T follicular helper cell (primary cell): ENCODE measurements around the gene GNB3.

ENCODE experiments used
- DNase-seq: peaks from one replicate; pipeline ENCODE4 v3.0.0-alpha.2; 2020; ENCODE audit warnings: low read depth
- total RNA-seq, 2 experiments: gene quantifications; one replicate each; lab custom pipeline; 2026; lab: John Stamatoyannopoulos, UW

GNB3 gene
- total RNA-seq = 0.13 to 0.90 reads per million in 2 experiments

DNA sequence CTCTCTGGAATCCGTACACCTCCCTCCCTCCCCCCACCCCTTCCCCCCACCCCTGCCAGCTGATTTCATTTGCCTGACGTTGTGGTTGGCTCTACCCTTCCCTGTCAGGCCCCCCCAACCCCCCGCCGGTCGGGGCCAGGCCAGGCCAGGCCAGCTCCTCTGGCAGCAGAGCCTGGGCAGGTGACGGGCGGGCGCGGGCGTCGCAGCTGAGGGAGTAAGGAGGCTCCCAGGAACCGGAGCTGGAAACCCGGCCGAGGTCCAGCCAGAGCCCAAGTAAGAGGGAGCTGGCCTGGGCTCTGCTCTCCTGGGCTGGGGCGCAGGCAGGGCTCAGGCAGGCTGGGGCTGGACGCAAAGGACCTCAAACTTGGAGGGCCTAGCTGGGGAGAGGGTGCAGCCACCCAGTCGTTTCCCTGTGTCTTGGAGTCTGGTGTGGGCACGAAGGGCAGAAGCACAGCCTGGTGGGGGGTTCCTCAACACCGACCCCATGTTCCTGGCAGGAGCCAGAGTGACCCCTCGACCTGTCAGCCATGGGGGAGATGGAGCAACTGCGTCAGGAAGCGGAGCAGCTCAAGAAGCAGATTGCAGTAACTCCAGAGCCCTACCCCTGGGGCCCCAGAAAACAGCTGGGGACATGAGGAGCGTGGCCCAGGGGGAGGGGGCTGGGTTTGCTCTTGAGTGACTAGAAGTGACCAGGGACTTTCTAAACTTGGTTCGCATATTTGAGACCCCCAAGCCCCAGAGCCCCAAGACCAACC, at the start of gene GNB3:
Gene GNB3 (plus strand): TSS at position 165 of the 755 bp plus-strand sequence. CDS start 363 bp downstream, at position 528.
- DNase-seq = no peak

DNA sequence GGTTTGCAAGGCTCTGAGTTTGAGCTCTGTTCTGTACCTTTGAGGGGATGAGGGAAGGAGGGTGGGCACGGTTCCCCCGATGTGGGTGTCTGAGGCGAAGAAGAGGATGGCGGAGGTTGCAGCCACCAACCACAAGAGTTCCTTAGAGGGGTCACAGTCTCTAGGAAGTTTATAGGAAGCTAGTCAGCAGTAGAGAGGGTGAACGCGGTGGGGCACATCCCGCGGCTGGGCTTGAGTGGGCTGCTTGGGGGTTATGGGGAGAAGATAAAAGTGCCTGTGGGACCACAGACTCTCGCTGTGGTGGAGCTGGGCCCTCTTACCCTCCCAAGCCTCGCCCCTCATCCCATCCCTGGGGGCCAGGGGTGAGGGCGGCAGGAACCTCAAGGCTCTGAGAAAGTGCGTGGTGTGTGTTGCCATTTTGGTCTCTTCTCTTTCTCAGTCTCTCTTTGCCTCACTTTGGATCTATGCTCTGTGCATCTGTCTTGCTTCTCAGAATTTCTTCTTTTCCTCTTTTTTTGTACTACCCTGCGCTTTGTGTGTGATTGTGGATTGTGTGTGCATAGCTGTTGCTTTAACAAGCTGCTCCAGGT, 48.7 kb upstream of the GNB3 start:
- no peak for DNase-seq

DNA sequence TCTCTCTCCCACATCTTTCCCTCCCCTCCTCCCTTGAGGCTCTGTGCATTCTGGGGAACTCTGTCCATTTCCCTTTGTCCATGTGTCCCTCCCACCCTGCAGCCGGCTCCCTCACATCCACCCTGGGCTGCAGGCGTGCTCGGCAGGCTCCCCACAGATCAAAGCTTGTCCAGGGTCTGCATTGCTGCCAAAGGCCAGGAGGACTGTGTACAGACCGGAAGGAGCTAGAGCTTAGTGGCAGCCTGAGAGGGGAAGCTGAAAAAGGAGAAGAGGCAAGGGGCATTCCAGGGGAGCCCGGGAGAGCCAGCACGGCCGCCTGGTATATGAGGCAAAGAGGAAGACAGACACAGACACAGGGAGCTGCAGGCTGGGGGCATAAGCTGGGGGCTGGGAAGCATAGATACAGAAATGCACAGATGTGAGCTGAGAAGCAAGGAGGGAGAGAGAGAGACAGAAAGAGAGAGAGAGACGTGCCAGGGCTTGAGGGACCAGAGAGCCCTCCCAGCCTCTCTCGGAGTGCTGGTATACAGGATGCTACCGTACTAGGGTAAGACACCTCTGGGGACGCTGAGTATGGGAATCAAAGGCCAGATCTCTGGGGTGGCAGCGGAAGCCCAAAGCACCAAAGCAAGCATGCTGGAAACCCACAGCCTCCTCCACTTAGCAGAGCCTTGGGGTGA, 48.1 kb upstream of the GNB3 start:
- DNase-seq = peak; percentile 39

DNA sequence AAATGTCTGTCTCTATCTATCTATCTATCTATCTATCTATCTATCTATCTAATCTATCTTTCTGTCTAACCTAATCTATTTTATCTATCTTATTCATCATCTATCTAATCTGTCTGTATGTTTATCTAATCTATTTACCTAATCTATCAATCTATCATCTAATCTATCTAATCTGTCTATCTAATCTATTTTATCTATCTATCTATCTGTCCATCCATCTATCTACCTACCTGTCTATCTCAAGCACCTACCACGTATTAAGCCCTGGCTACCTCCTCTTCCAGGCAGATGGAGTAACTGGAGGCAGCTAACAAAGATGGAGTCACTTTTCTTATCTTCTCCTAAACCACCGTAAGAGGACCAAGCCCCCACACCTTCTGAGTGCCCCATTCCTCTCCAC, 45.6 kb upstream of the GNB3 start:
- DNase-seq = no peak

DNA sequence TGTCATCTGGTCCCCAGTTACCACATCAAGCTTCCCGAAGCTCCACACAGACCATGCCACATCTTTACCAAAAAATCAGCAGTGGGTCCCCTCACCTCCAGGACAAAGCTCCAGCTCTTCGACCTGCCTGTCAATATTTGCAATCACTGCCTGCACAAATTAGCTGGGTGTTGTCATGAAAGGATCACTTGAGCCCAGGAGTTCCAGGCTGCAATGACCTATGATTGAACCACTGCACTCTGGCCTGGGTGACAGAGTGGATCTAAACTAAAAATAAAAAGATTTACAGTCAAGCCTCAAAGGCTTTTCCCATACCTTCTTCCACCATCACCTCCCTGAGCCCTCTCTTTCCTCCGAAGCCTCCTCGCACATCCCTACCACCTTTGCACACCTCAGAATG, 44.1 kb upstream of the GNB3 start:
- no peak for DNase-seq

DNA sequence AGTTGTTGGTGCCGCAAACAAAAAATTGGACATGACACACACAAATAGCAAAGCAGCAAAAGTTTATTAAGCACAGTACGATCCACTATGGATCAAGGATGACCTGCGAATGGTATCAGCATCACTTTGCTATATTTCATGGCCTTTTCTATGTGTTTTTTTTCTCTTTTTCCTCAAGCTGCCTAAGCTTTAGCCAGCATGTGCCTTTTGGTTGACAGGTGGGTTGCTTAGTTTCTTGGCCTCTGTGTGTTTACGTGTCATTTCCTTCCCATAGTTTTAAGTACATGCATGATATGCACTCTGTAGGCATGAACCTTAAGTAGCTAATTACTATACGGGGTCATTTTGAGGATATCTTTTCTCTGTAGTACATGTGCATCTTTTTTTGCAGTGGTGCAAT, 41.6 kb upstream of the GNB3 start:
- DNase-seq = no peak

DNA sequence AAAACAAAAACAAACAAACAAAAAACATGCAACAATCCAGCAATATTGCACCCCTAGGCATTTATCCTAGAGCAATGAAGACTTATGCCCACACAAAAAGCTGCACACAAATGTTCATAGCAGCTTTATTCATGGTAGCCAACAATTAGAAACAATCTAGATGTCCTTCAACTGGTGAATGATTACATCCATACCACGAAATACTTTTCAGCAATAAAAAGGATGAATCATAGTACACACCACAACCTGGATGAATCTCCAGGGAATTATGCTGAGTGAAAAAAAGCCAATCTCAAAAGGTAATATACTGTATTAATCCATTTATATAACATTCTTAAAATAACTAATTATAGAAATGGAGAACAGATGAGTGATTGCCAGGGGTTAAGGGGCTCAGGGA, 33.6 kb upstream of the GNB3 start:
- DNase-seq = no peak

DNA sequence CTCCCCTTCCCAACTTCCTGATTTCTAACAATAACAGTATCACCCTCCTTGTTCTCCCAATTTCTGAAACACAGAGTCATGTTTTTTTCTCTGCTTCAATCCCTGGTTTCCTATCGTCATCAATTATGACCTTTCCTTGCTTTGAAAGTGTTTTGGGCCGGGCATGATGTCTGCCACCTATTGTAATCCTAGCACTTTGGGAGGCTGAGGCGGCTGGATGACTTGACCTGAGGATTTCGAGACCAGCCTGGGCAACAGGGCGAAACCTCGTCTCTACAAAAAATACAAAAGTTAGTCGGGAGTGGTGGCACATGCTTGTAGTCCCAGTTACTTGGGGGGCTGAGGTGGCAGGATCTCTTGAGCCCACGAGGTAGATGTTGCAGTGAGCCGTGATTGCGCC, 31.7 kb upstream of the GNB3 start:
- DNase-seq = no peak

DNA sequence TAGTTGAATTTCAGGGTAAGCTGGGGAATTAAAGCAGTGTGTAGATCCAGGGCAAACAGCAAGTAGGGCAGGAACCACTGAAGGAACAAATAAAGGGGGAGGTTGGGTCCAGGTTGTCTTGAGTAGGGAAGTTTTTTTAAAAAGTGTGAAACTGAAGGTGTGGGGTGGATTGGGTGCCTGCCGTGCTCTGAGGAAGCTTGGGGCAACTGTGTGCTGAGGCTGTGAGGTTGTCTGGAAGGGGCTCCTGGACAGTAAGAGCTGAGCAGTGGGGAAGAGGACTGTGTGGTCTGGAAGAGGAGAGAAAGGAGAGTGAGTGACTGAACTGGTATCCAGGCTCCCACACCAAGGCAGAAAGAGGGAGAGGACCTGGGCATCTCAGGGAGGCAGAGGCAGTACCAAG, 30.0 kb upstream of the GNB3 start:
- DNase-seq = no peak

DNA sequence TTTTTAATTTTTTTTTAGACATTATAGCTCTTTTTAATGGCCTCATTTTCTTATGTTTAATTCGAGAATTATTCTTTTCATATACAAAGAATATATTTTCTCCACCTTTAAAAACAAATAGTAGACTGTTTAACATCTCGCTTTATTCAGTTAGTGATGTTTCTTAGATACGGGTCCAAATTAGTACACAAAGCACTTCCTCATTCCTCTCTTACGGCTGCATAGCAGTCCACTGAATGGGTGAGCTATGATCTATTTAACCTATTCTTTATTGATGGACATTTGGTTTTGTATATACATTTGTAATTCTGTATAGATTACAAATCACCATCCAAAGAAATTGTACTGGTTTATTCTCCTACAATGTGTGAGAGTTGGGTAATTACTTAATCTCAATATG, 27.4 kb upstream of the GNB3 start:
- no peak for DNase-seq

DNA sequence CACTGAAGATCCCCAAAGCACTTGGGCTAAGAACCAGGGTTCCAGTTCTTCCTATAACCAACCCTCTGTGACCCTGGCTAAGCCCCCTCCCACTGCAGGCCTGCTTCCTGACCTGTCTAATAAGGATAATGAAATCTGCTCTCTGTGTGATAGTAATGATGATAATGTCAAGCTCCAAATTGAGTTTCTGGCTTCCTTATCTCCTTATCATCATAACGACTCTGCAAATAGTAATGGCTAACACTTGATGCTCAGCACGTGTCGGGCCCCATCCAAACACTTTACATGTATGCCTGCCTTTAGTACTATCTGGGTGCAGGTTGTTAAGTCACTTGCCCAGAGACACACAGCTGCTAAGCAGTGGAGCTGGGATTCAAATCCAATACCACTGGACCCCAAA, 24.1 kb upstream of the GNB3 start:
- DNase-seq = no peak

DNA sequence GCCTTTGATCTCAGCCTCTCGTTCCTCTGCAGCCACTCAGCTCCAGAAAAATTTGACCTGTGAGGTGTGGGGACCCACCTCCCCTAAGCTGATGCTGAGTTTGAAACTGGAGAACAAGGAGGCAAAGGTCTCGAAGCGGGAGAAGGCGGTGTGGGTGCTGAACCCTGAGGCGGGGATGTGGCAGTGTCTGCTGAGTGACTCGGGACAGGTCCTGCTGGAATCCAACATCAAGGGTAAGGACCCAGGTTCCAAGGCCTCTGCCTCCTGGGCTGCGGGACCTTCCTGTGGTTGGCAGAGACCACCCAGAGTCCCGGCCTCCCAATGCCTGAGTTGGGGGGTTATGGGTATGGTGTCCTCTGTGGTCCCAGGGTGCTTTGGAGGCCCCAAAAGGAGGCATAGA, 23.6 kb upstream of the GNB3 start:
- no peak for DNase-seq

DNA sequence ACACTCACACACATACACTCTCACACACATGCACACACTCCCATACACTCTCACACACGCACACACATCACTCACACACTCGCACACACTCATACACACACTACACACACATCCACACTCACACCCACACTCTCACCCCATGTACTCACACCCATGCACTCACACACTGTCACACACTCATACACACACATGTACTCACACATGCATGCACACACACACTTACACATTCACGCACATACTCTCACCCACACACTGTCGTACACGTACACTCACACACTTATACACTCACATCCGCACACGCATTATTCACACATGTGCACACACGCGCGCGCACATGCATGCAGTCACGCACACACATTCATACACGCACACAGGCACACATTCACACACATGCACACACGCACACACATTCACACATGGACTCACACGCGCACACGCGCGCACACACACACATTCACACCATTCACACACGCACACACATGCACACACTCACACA, 23.0 kb upstream of the GNB3 start:
- no peak for DNase-seq

DNA sequence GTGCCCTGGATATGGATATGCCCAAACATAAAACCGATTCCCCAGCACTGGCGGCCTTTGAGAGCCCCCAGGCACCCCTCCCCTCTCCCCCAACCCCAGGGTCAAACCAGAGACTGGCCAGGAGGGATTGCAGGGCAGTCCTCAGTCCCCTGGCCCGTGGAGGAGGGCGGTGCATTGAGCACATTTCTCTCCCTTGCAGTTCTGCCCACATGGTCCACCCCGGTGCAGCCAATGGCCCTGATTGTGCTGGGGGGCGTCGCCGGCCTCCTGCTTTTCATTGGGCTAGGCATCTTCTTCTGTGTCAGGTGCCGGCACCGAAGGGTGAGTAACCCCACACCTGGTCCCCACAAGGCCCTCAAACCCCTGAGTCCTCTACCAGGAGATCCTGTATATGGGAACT, 22.5 kb upstream of the GNB3 start:
- no peak for DNase-seq

DNA sequence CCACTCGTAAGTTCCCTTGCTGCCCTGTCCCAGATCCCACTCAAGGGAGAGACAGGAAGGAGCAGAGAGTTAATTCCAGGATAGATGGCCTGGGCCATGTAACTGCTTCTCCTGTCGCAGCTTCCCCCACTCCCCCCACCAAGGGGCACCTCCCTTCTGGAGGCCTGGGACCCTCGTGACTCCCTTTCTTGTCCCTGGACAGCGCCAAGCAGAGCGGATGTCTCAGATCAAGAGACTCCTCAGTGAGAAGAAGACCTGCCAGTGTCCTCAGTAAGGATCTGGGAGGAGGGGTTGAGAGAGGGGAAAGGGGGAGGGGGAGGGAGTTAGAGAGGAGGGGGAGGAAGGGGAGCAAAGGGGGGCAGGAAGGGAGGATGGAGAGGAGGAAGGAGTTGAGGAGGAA, 22.1 kb upstream of the GNB3 start:
- no peak for DNase-seq

DNA sequence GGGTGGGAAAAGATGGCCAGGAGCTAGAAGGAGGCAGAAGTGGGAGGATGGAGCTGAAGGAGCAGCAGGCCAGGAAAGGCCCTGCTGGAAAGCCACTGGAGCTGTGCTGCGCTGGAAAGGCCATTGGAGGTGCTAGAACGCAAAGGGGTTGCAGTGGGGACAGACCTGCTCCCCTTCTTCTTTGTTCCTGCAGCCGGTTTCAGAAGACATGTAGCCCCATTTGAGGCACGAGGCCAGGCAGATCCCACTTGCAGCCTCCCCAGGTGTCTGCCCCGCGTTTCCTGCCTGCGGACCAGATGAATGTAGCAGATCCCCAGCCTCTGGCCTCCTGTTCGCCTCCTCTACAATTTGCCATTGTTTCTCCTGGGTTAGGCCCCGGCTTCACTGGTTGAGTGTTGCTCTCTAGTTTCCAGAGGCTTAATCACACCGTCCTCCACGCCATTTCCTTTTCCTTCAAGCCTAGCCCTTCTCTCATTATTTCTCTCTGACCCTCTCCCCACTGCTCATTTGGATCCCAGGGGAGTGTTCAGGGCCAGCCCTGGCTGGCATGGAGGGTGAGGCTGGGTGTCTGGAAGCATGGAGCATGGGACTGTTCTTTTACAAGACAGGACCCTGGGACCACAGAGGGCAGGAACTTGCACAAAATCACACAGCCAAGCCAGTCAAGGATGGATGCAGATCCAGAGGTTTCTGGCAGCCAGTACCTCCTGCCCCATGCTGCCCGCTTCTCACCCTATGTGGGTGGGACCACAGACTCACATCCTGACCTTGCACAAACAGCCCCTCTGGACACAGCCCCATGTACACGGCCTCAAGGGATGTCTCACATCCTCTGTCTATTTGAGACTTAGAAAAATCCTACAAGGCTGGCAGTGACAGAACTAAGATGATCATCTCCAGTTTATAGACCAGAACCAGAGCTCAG, 21.4 kb upstream of the GNB3 start:
- no peak for DNase-seq

DNA sequence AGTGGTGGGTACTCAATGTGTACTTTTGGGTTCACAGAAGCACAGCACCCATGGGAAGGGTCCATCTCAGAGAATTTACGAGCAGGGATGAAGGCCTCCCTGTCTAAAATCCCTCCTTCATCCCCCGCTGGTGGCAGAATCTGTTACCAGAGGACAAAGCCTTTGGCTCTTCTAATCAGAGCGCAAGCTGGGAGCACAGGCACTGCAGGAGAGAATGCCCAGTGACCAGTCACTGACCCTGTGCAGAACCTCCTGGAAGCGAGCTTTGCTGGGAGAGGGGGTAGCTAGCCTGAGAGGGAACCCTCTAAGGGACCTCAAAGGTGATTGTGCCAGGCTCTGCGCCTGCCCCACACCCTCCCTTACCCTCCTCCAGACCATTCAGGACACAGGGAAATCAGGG, 20.6 kb upstream of the GNB3 start:
- no peak for DNase-seq

DNA sequence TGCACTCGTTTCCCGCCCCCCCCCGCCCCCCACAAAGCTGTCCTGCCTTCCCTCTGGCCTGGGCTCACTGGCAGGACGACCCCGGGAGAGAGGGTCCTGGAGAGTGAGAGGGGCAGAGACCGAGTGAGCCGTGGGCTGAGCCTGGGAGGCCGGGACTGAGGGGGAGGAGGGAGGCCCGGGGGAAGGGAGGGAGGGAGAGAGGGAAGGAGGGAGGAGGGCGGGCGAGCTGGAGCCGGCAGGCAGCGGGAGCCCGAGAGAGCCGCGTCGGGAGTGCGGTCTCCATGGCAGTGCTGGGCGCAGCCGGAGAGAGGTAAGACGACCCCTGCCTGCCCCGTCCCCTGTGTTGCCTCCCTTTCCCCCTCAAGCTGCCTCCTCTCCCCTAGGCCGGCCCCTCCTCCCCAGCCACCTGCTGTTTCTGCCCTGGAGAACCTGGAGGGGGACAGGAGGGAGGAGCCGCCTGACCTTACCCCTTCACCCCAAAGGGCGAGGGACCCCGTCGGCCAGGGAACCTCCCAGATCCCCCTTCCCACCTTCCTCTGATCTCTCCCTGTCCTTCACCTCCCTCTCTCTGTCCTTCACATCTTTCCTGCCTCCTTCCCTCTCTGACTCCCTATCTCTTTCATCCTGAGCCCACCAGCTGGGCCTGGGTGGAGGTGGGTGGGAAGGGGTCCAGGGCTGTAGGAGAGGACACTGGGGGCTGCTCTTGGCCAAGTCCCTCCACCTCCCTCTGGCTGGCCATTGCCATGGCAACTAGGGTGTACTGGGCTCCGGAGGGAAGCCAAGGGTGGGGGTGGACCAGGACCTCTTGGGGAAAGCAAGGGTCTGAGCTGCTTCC, 18.9 kb upstream of the GNB3 start, which contains the start of gene GPR162:
Gene GPR162 (plus strand): TSS at position 231 of the 835 bp plus-strand sequence. CDS start 2,078 bp downstream, outside the sequence.
- DNase-seq = no peak

DNA sequence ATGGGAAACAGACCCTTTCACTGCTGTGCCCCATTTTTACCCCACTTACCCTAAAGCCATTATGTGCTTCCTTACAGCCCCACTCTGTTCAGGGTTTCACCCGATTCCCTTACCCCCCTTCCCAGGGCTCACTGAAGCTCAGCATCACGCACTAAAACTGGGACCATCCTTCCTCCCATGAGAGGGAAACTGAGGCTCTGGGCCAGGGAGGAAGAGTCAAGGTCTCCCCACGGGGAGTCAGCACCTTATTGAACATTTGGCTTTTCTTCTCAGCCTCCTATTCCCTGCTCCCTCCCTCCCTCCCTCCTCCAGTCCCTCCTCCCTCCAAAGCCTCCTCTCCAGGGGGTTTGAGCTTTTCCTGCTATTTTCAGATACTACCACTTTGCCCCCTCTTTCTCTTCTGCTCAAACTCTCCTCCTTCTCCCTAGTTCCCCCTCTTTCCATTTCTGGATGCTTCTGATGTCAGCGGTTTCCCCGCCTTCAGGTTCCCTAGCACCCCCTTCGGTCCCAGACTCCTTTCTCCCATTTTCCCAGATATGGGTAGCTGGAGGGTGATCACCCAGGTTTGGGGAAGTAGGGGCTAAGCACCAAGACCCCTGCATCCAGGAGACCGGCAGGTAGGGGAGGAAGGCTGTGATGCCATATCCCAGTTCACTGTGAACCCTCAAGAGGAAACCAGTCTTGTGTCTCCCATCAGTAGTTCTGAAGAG, 18.1 kb upstream of the GNB3 start:
- DNase-seq = no peak
